NCI-H345 treated with DMSO at 0.1 percent for 48 hours (cell line): Measurements from ENCODE around the gene TSPAN32.

Source experiments
- DNase-seq: peaks from one replicate; lab custom pipeline; 2025; ENCODE audit not compliant: unreplicated experiment; lab: John Stamatoyannopoulos, UW

Gene TSPAN32

GRCh38 chr11:2314136-2314524 is 12.3 kb downstream of the TSPAN32 start:
- DNase-seq: no peak

GRCh38 chr11:2314525-2315394 is 12.9 kb downstream of the TSPAN32 start:
- peak; percentile 44 for DNase-seq

- DNase-seq: no peak
These were observed 13.8 kb downstream of the TSPAN32 start for GRCh38 chr11:2315395-2316168.

GRCh38 chr11:2316169-2316962 is 14.6 kb downstream of the TSPAN32 start:
- DNase-seq: no peak

- DNase-seq: no peak
These were observed 15.1 kb downstream of the TSPAN32 start for GRCh38 chr11:2316963-2317244.

- no peak for DNase-seq
These were observed 15.7 kb downstream of the TSPAN32 start for GRCh38 chr11:2317354-2318050.

GRCh38 chr11:2318123-2318522 is 16.3 kb downstream of the TSPAN32 start:
- DNase-seq: no peak

GRCh38 chr11:2318707-2319106 is 16.9 kb downstream of the TSPAN32 start:
- DNase-seq: no peak

GRCh38 chr11:2319791-2320472 is 18.1 kb downstream of the TSPAN32 start:
- DNase-seq: no peak

GRCh38 chr11:2320568-2321310 is 18.9 kb downstream of the TSPAN32 start:
- DNase-seq: no peak

- DNase-seq: no peak
These were observed 19.5 kb downstream of the TSPAN32 start for GRCh38 chr11:2321311-2321683.

- DNase-seq: no peak
These were observed 23.3 kb downstream of the TSPAN32 start for GRCh38 chr11:2325123-2325522.

GRCh38 chr11:2325719-2326118 is 23.9 kb downstream of the TSPAN32 start:
- no peak for DNase-seq

- no peak for DNase-seq
These were observed 25.2 kb downstream of the TSPAN32 start for GRCh38 chr11:2327032-2327431.

GRCh38 chr11:2328021-2328420 is 26.2 kb downstream of the TSPAN32 start:
- DNase-seq: no peak

GRCh38 chr11:2328656-2329354 is 27.0 kb downstream of the TSPAN32 start:
- DNase-seq: no peak

GRCh38 chr11:2329551-2329950 is 27.7 kb downstream of the TSPAN32 start:
- DNase-seq: no peak

- DNase-seq: no peak
These were observed 28.9 kb downstream of the TSPAN32 start for GRCh38 chr11:2330696-2331095.

- no peak for DNase-seq
These were observed 29.6 kb downstream of the TSPAN32 start for GRCh38 chr11:2331404-2331803.
